ENCODE measurements around the gene CD22. TPM values are rescaled to one million over a fixed set of nuclear protein-coding genes. Genes with fewer than 3 reads are reported as not detected.

Gene CD22
- total and polyA plus RNA-seq, 4 donors = 0.15 to 4.1 (median 1.3) TPM

DNA sequence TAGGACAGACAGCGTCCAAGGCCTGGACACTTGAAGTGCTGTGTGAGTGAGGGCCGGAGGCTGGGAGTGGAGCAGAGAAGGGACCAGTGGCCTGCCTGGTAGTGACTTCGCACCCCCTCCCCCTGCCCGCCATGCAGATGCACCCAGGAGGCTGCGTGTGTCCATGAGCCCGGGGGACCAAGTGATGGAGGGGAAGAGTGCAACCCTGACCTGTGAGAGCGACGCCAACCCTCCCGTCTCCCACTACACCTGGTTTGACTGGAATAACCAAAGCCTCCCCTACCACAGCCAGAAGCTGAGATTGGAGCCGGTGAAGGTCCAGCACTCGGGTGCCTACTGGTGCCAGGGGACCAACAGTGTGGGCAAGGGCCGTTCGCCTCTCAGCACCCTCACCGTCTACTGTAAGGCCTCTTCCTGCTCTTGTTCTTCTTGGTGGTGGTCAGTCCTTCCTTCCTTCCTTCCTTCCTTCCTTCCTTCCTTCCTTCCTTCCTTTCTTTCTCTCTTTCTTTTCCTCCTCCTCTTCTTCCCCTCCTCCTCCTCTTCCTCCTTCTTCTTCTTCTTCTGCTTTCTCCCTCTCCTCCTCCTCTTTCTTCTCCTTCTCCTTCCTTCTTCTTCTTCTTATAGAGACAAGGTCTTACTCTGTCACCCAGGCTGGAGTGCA lies 12.7 kb downstream of the CD22 start (continued):
- TF ChIP-seq, protein P1, sequence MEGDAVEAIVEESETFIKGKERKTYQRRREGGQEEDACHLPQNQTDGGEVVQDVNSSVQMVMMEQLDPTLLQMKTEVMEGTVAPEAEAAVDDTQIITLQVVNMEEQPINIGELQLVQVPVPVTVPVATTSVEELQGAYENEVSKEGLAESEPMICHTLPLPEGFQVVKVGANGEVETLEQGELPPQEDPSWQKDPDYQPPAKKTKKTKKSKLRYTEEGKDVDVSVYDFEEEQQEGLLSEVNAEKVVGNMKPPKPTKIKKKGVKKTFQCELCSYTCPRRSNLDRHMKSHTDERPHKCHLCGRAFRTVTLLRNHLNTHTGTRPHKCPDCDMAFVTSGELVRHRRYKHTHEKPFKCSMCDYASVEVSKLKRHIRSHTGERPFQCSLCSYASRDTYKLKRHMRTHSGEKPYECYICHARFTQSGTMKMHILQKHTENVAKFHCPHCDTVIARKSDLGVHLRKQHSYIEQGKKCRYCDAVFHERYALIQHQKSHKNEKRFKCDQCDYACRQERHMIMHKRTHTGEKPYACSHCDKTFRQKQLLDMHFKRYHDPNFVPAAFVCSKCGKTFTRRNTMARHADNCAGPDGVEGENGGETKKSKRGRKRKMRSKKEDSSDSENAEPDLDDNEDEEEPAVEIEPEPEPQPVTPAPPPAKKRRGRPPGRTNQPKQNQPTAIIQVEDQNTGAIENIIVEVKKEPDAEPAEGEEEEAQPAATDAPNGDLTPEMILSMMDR (IDR thresholded peaks at IDR 0.05; ENCODE audit: low read depth, low read length, missing input control) = no peak
- TF ChIP-seq, protein P2, sequence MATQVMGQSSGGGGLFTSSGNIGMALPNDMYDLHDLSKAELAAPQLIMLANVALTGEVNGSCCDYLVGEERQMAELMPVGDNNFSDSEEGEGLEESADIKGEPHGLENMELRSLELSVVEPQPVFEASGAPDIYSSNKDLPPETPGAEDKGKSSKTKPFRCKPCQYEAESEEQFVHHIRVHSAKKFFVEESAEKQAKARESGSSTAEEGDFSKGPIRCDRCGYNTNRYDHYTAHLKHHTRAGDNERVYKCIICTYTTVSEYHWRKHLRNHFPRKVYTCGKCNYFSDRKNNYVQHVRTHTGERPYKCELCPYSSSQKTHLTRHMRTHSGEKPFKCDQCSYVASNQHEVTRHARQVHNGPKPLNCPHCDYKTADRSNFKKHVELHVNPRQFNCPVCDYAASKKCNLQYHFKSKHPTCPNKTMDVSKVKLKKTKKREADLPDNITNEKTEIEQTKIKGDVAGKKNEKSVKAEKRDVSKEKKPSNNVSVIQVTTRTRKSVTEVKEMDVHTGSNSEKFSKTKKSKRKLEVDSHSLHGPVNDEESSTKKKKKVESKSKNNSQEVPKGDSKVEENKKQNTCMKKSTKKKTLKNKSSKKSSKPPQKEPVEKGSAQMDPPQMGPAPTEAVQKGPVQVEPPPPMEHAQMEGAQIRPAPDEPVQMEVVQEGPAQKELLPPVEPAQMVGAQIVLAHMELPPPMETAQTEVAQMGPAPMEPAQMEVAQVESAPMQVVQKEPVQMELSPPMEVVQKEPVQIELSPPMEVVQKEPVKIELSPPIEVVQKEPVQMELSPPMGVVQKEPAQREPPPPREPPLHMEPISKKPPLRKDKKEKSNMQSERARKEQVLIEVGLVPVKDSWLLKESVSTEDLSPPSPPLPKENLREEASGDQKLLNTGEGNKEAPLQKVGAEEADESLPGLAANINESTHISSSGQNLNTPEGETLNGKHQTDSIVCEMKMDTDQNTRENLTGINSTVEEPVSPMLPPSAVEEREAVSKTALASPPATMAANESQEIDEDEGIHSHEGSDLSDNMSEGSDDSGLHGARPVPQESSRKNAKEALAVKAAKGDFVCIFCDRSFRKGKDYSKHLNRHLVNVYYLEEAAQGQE (IDR thresholded peaks at IDR 0.05) = no peak

DNA sequence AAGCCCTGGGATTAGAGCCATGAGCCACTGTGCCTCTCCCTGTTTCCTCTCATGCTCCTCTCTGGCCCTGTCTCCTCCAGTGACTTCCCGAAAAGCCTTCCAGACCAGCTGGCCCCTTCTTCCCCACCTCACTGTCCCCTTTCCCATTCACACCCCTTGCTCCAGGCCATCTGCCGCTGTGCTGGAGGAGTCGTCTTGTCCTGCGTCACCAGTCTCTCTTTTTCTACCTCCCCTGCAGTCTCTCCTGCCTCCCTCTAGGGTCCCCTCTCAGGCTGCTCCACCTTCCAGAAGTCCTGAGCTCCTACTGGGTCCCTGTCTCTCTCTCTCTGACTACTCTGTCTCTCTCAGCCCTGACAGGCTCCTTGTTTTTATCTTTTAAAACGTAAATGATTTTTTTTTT lies 13.4 kb downstream of the CD22 start:
- Histone ChIP-seq H3K9me3 (ENCODE audit: control insufficient read depth in 4 of 4, low read length in 3 of 4) (no peaks in the 10 kb centered on the region), H3K27ac (ENCODE audit: low read depth in 1 of 2, low read length in 2 of 2) (no peak overlapping the region), H3K27me3 (ENCODE audit: control insufficient read depth in 4 of 4, insufficient read depth in 4 of 4, low read length in 3 of 4) (no peaks in the 10 kb centered on the region), H3K36me3 (ENCODE audit: control insufficient read depth in 4 of 4, insufficient read depth in 3 of 4, low read depth in 1 of 4, low read length in 3 of 4) (no peaks in the 10 kb centered on the region), H3K4me1 (ENCODE audit: control insufficient read depth in 4 of 4, insufficient read depth in 4 of 4, low read length in 3 of 4) (no peaks in the 10 kb centered on the region), H3K4me3 (ENCODE audit: low read depth in 1 of 3, low read length in 3 of 3) (no peak overlapping the region), H3K9ac (ENCODE audit: low read depth in 1 of 2, low read length in 2 of 2) (no peak overlapping the region)
- no peak for DNase-seq (ENCODE audit: low spot score)
- no peak for TF ChIP-seq FOXA2 (IDR thresholded peaks at IDR 0.05)
- TF ChIP-seq, protein P1 (IDR thresholded peaks at IDR 0.05; ENCODE audit: low read depth, low read length, missing input control) = no peak
- TF ChIP-seq, protein P3, sequence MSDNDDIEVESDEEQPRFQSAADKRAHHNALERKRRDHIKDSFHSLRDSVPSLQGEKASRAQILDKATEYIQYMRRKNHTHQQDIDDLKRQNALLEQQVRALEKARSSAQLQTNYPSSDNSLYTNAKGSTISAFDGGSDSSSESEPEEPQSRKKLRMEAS (IDR thresholded peaks at IDR 0.05) = no peak
- TF ChIP-seq JUND (IDR thresholded peaks at IDR 0.05) = no peak
- no peak for TF ChIP-seq HNF4G (IDR thresholded peaks at IDR 0.05)
- TF ChIP-seq, protein P4, sequence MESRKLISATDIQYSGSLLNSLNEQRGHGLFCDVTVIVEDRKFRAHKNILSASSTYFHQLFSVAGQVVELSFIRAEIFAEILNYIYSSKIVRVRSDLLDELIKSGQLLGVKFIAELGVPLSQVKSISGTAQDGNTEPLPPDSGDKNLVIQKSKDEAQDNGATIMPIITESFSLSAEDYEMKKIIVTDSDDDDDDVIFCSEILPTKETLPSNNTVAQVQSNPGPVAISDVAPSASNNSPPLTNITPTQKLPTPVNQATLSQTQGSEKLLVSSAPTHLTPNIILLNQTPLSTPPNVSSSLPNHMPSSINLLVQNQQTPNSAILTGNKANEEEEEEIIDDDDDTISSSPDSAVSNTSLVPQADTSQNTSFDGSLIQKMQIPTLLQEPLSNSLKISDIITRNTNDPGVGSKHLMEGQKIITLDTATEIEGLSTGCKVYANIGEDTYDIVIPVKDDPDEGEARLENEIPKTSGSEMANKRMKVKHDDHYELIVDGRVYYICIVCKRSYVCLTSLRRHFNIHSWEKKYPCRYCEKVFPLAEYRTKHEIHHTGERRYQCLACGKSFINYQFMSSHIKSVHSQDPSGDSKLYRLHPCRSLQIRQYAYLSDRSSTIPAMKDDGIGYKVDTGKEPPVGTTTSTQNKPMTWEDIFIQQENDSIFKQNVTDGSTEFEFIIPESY (IDR thresholded peaks at IDR 0.05) = no peak
- no peak for TF ChIP-seq HNF4A (conservative IDR thresholded peaks at IDR 0.05)
- TF ChIP-seq FOXA1 (IDR thresholded peaks at IDR 0.05) = no peak
- no peak for TF ChIP-seq RXRA (IDR thresholded peaks at IDR 0.05)
- TF ChIP-seq, protein P5, sequence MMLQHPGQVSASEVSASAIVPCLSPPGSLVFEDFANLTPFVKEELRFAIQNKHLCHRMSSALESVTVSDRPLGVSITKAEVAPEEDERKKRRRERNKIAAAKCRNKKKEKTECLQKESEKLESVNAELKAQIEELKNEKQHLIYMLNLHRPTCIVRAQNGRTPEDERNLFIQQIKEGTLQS (IDR thresholded peaks at IDR 0.05) = no peak
- no peak for TF ChIP-seq GABPA (IDR thresholded peaks at IDR 0.05 in 1 of 2, conservative IDR thresholded peaks at IDR 0.05 in 1 of 2)
- no peak for TF ChIP-seq NR2F2 (IDR thresholded peaks at IDR 0.05)
- no peak for TF ChIP-seq RAD21 (IDR thresholded peaks at IDR 0.05)
- TF ChIP-seq, protein P2 (IDR thresholded peaks at IDR 0.05) = no peak
- TF ChIP-seq YY1 (IDR thresholded peaks at IDR 0.05) = no peak
- TF ChIP-seq EGR1 (IDR thresholded peaks at IDR 0.05; ENCODE audit: low read depth in 2 of 2) = no peak
- TF ChIP-seq TAF1 (conservative IDR thresholded peaks at IDR 0.05) = no peak
- TF ChIP-seq SP1 (IDR thresholded peaks at IDR 0.05) = no peak
- 87% methylated on average over 5 of the region's 5 CpGs for WGBS
